Effector memory CD4-positive, alpha-beta T cell (primary cell): Measurements from ENCODE around the gene TEX28.
"Not testable (repeated sequence)": the region's sequence is repeated elsewhere in the genome, so short reads cannot be mapped to it uniquely, and the experiment has no call there.

Experiments used
- DNase-seq, 3 donors: peaks; one replicate each; pipeline ENCODE4 v3.0.0-alpha.2; 2020
- H3K27ac ChIP-seq: 2 replicates; pipeline ENCODE4 v1.7.0; 2013; ENCODE audit warnings: mild to moderate bottlenecking, low read length, moderate library complexity; ENCODE audit not compliant: insufficient read depth, poor library complexity, severe bottlenecking
- H3K27me3 ChIP-seq: replicated peaks from 2 replicates; pipeline ENCODE4 v1.7.0; 2013; ENCODE audit warnings: mild to moderate bottlenecking, low read length; ENCODE audit not compliant: insufficient read depth, control insufficient read depth, poor library complexity, severe bottlenecking
- H3K36me3 ChIP-seq: 2 replicates; pipeline ENCODE4 v1.7.0; 2013; ENCODE audit warnings: mild to moderate bottlenecking, low read length, moderate library complexity; ENCODE audit not compliant: control insufficient read depth, insufficient read depth
- H3K4me1 ChIP-seq: 2 replicates; pipeline ENCODE4 v1.7.0; 2013; ENCODE audit warnings: low read length, mild to moderate bottlenecking; ENCODE audit not compliant: control insufficient read depth, insufficient read depth, poor library complexity, severe bottlenecking
- H3K4me3 ChIP-seq: 2 replicates; pipeline ENCODE4 v1.7.0; 2013; ENCODE audit warnings: low read length, low read depth, mild to moderate bottlenecking; ENCODE audit not compliant: insufficient read depth, poor library complexity, severe bottlenecking
- H3K9me3 ChIP-seq: 2 replicates; pipeline ENCODE4 v1.7.0; 2013; ENCODE audit warnings: mild to moderate bottlenecking, low read length, moderate library complexity; ENCODE audit not compliant: control insufficient read depth

The TEX28 gene

GRCh38 chrX:154300816-154301215 lies 5.9 kb upstream of the TEX28 start:
- Histone ChIP-seq H3K4me1 (no peaks in the 10 kb centered on the region), H3K36me3 (no peaks in the 10 kb centered on the region)
- DNase-seq = no peak

GRCh38 chrX:154298312-154298711 lies 3.4 kb upstream of the TEX28 start:
- no peak for DNase-seq
- Histone ChIP-seq H3K4me3 (no peak overlapping the region), H3K9me3 (no peaks in the 10 kb centered on the region), H3K36me3 (no peaks in the 10 kb centered on the region), H3K27ac (no peak overlapping the region), H3K4me1 (no peaks in the 10 kb centered on the region), H3K27me3 (no peaks in the 10 kb centered on the region)

More at GRCh38 chrX:154300816-154301215, 5.9 kb upstream of the TEX28 start:
- H3K27me3 ChIP-seq = no peaks in the 10 kb centered on the region
- H3K9me3 ChIP-seq = no peaks in the 10 kb centered on the region
- no peak overlapping the region for H3K4me3 ChIP-seq
- H3K27ac ChIP-seq = no peak overlapping the region

- no peak for DNase-seq
- Histone ChIP-seq H3K4me3 (no peak overlapping the region), H3K27me3 (no peaks in the 10 kb centered on the region), H3K4me1 (no peaks in the 10 kb centered on the region), H3K9me3 (no peaks in the 10 kb centered on the region), H3K36me3 (no peaks in the 10 kb centered on the region), H3K27ac (no peak overlapping the region)
Measured at GRCh38 chrX:154296731-154297130, 1.8 kb upstream of the TEX28 start.

GRCh38 chrX:154295664-154296310 lies 863 bp upstream of the TEX28 start, which contains the start of gene TKTL1:
Gene TKTL1 (plus strand): TSS chrX:154295795. CDS start chrX:154295860, 65 bp downstream.
- DNase-seq = no peak
- H3K4me3 ChIP-seq = no peak within 1 kb of the TSS
- H3K36me3 ChIP-seq = no peaks in the 10 kb centered on the region
- no peaks in the 10 kb centered on the region for H3K9me3 ChIP-seq
- H3K27ac ChIP-seq = no peak within 1 kb of the TSS
- no peaks in the 10 kb centered on the region for H3K27me3 ChIP-seq
- no peaks in the 10 kb centered on the region for H3K4me1 ChIP-seq

GRCh38 chrX:154286406-154286805 lies 8.5 kb downstream of the TEX28 start:
- not testable (repeated sequence) for H3K27me3 ChIP-seq, H3K4me1 ChIP-seq, H3K9me3 ChIP-seq, H3K36me3 ChIP-seq, H3K27ac ChIP-seq, H3K4me3 ChIP-seq, DNase-seq

GRCh38 chrX:154284489-154285338 lies 10.2 kb downstream of the TEX28 start:
- H3K27ac ChIP-seq, H3K4me3 ChIP-seq, H3K4me1 ChIP-seq, H3K36me3 ChIP-seq, DNase-seq, H3K27me3 ChIP-seq, H3K9me3 ChIP-seq: not testable (repeated sequence)

- not testable (repeated sequence) for H3K4me1 ChIP-seq, DNase-seq, H3K27ac ChIP-seq, H3K9me3 ChIP-seq, H3K4me3 ChIP-seq, H3K27me3 ChIP-seq, H3K36me3 ChIP-seq
Measured at GRCh38 chrX:154269245-154269644, 25.7 kb downstream of the TEX28 start.

- H3K4me3 ChIP-seq, H3K9me3 ChIP-seq, H3K27me3 ChIP-seq, H3K27ac ChIP-seq, H3K36me3 ChIP-seq, H3K4me1 ChIP-seq, DNase-seq: not testable (repeated sequence)
Measured at GRCh38 chrX:154263072-154263471, 31.9 kb downstream of the TEX28 start.

- DNase-seq, H3K4me1 ChIP-seq, H3K4me3 ChIP-seq, H3K36me3 ChIP-seq, H3K27me3 ChIP-seq, H3K27ac ChIP-seq, H3K9me3 ChIP-seq: not testable (repeated sequence)
Measured at GRCh38 chrX:154258711-154259110, 36.2 kb downstream of the TEX28 start.

- H3K4me3 ChIP-seq, H3K27me3 ChIP-seq, H3K36me3 ChIP-seq, H3K9me3 ChIP-seq, DNase-seq, H3K4me1 ChIP-seq, H3K27ac ChIP-seq: not testable (repeated sequence)
Measured at GRCh38 chrX:154257282-154257681, 37.6 kb downstream of the TEX28 start, which contains the start of gene OPN1MW3. Gene OPN1MW3 (plus strand): TSS chrX:154257582. CDS start chrX:154257620, 38 bp downstream.
